OCI-LY3 (cell line): ENCODE results near the gene NSFL1C.

ENCODE experiments used
- EZH2phosphoT487 ChIP-seq: fragments of 200-600 bp; shearing (Covaris generic); IDR thresholded peaks from 2 replicates; pipeline ENCODE4 v1.6.1; 2018; ENCODE audit warnings: antibody characterized with exemption, mixed run types, low read depth
- TF ChIP-seq, protein P1 (sequence below): fragments of 200-600, 300-600 bp; sonication (generic); IDR thresholded peaks from 2 replicates; pipeline ENCODE4 v1.5.1; 2014; ENCODE audit warnings: antibody characterized with exemption, low read length, low read depth

DNA sequence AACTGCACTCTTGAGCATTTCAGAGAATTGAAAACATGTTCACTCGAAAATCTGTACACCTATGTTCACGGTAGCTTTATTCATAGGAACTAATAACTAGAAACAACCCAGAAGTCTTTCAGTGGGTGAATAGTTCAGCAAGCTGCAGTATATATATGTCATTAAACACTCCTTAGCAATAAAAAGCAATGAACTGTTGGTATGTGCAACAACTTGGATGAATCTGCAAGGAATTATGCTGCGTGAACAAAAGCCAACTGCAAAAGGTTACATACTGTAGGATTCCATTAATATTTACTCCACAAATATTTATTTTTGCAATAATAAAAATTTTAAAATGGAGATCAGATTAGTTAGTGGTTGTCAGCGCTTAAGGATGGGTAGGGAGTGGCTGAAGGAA, 51.7 kb downstream of the NSFL1C start:
- TF ChIP-seq, protein P1, sequence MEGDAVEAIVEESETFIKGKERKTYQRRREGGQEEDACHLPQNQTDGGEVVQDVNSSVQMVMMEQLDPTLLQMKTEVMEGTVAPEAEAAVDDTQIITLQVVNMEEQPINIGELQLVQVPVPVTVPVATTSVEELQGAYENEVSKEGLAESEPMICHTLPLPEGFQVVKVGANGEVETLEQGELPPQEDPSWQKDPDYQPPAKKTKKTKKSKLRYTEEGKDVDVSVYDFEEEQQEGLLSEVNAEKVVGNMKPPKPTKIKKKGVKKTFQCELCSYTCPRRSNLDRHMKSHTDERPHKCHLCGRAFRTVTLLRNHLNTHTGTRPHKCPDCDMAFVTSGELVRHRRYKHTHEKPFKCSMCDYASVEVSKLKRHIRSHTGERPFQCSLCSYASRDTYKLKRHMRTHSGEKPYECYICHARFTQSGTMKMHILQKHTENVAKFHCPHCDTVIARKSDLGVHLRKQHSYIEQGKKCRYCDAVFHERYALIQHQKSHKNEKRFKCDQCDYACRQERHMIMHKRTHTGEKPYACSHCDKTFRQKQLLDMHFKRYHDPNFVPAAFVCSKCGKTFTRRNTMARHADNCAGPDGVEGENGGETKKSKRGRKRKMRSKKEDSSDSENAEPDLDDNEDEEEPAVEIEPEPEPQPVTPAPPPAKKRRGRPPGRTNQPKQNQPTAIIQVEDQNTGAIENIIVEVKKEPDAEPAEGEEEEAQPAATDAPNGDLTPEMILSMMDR: no peak
- TF ChIP-seq EZH2phosphoT487: no peak
